Activated CD4-positive, alpha-beta memory T cell treated with anti-CD3 and anti-CD28 coated beads, Interleukin-2, amount 10 ng/mL, durations not matched to agents 7 days and 5 days (primary cell): ENCODE results near the gene WDR90. TPM values are rescaled to one million over a fixed set of nuclear protein-coding genes. Genes with fewer than 3 reads are reported as not detected.

Experiments used
- CTCF ChIA-PET: fragments of 350-600 bp; sonication (Branson Sonifier 250); formaldehyde crosslinking; loops from one replicate; lab custom pipeline; 2021; ENCODE audit warnings: antibody characterized with exemption, inconsistent platforms; lab: Charles Lee
- POLR2A ChIA-PET: fragments of 350-600 bp; sonication (Branson Sonifier 250); formaldehyde crosslinking; loops from one replicate; lab custom pipeline; 2021; ENCODE audit warnings: antibody characterized with exemption; lab: Charles Lee
- DNase-seq: peaks from one replicate; pipeline ENCODE4 v3.0.0-alpha.2; 2020
- H3K27ac Mint-ChIP-seq: one replicate; pipeline ENCODE4 v1.8.0; 2021; ENCODE audit warnings: mild to moderate bottlenecking, mixed read lengths
- H3K27me3 Mint-ChIP-seq: one replicate; pipeline ENCODE4 v1.8.0; 2021; ENCODE audit warnings: mixed read lengths
- H3K36me3 Mint-ChIP-seq: one replicate; pipeline ENCODE4 v1.8.0; 2021; ENCODE audit warnings: low read depth, mixed read lengths
- H3K4me1 Mint-ChIP-seq: one replicate; pipeline ENCODE4 v1.8.0; 2021; ENCODE audit warnings: mixed read lengths
- H3K4me3 Mint-ChIP-seq: one replicate; pipeline ENCODE4 v1.8.0; 2021; ENCODE audit warnings: mild to moderate bottlenecking, mixed read lengths
- H3K9me3 Mint-ChIP-seq: one replicate; pipeline ENCODE4 v1.8.0; 2021; ENCODE audit warnings: mixed read lengths
- total RNA-seq, 2 experiments: library from RNA; stranded (reverse); gene quantifications; one replicate each; pipeline ENCODE4 v1.2.3, GENCODE V29; 2021

The WDR90 gene
- total RNA-seq, 2 experiments from 2014 or later: 58.0 to 58.4 TPM

GRCh38 chr16:647173-647902, 1.8 kb upstream of the WDR90 start:
- DNase-seq: no peak
- H3K4me1 Mint-ChIP-seq: peaks cover 33% of the 10 kb centered on the region
- no peaks in the 10 kb centered on the region for H3K9me3 Mint-ChIP-seq
- ChIA-PET CTCF (interaction anchor here (0.8 to 1.4 kb wide), 5 partner anchors 9 to 59 kb away, joined by 3 to 9 read pairs (median 4); partner anchors contain the start of genes METTL26, RHBDL1 and STUB1), POLR2A (interaction anchor here (0.7 to 3.0 kb wide), 4 partner anchors 9 to 32 kb away, joined by 3 to 18 read pairs (median 6); partner anchors contain the start of genes METTL26 and RHOT2)
- no peak overlapping the region for H3K27ac Mint-ChIP-seq
- H3K36me3 Mint-ChIP-seq: no peaks in the 10 kb centered on the region
- H3K27me3 Mint-ChIP-seq: no peaks in the 10 kb centered on the region
- no peak overlapping the region for H3K4me3 Mint-ChIP-seq

- ChIA-PET POLR2A (interaction anchor here (0.7 to 3.0 kb wide), 6 partner anchors 10 to 31 kb away, joined by 3 to 18 read pairs (median 6); partner anchors contain the start of genes METTL26, RHBDL1 and RHOT2), CTCF (interaction anchor here (0.8 to 1.4 kb wide), 7 partner anchors 9 to 59 kb away, joined by 3 to 9 read pairs (median 3); partner anchors contain the start of genes METTL26, RHBDL1, RHOT2 and STUB1)
- Mint-ChIP-seq H3K4me1 (peaks cover 29% of the 10 kb centered on the region), H3K9me3 (no peaks in the 10 kb centered on the region), H3K27me3 (no peaks in the 10 kb centered on the region), H3K27ac (peak overlapping the region; percentile 64), H3K36me3 (no peaks in the 10 kb centered on the region), H3K4me3 (peak overlapping the region; percentile 74)
- DNase-seq: peak; percentile 57
Observed at GRCh38 chr16:648071-648780, 939 bp upstream of the WDR90 start.

- ChIA-PET CTCF (interaction anchor here (0.8 to 1.0 kb wide), 3 partner anchors 11 to 18 kb away, joined by 3 read pairs; partner anchors contain the start of genes METTL26 and RHOT2), POLR2A (interaction anchor here (0.8 to 3.0 kb wide), 12 partner anchors 11 to 298 kb away, joined by 3 to 18 read pairs (median 4); partner anchors contain the start of genes CAPN15, JMJD8, METTL26 and RHBDL1)
- H3K27me3 Mint-ChIP-seq: no peaks in the 10 kb centered on the region
- peaks cover 23% of the 10 kb centered on the region for H3K4me1 Mint-ChIP-seq
- peak; percentile 26 for DNase-seq
- H3K27ac Mint-ChIP-seq: peak overlapping the region; percentile 16
- H3K9me3 Mint-ChIP-seq: no peaks in the 10 kb centered on the region
- no peaks in the 10 kb centered on the region for H3K36me3 Mint-ChIP-seq
- H3K4me3 Mint-ChIP-seq: peak overlapping the region; percentile 75
Observed at GRCh38 chr16:649631-650030, 466 bp downstream of the WDR90 start.

- DNase-seq: no peak
- ChIA-PET CTCF (interaction anchor here (0.7 kb wide), 1 partner anchor 14 kb away, joined by 3 read pairs; no protein-coding TSS in a partner anchor), POLR2A (interaction anchor here (1.5 kb wide), 1 partner anchor 10 kb away, joined by 4 read pairs; the partner anchor contains the start of gene MCRIP2)
- H3K9me3 Mint-ChIP-seq: no peaks in the 10 kb centered on the region
- H3K4me3 Mint-ChIP-seq: no peak overlapping the region
- H3K36me3 Mint-ChIP-seq: no peaks in the 10 kb centered on the region
- H3K27me3 Mint-ChIP-seq: no peaks in the 10 kb centered on the region
- H3K27ac Mint-ChIP-seq: no peak overlapping the region
- H3K4me1 Mint-ChIP-seq: peaks cover 19% of the 10 kb centered on the region
Observed at GRCh38 chr16:651844-652243, 2.7 kb downstream of the WDR90 start.

DNA sequence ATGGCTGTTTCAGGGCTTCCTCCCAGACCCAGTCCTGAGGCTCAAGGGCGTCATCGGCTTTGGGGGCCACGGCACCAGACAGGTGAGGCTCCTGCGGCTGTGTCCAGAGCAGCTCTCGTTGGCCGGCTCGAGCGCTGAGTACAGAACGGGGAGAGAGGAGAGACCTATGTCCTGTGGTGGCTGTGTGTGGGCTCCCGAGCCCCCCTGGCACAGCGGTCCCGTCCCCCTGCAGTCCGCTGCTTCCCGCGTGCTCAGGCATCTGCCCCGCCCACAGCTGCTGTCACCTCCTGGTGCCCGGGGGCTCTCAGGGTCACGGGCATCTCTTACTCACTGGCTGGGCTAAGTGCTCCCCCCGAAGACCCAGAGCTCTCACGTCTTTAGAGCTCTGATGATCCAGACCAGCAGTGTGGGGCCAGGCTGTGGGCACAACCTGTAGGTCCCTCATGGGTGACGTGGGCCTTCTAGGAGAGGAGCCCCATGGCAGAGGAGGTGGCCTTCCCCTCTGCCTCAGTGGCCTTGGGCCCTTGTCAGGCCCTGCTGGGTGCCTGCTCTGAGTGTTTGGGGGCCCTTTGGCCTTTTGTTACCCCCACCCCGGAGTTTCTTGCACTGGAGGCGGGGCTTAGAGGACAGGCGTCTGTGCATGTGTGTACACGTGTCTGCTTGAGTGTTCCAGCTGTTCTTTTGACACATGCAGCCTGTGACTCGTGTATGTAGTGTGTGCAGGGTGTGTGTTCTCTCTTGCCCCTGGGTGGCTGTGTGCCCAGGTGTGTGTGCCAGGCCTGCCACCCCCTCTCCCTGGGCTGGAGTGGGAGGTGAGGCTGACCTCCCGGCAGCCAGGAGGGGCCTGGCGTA, 3.5 kb downstream of the WDR90 start:
- H3K27me3 Mint-ChIP-seq: no peaks in the 10 kb centered on the region
- POLR2A ChIA-PET: interaction anchor here (1.5 kb wide), 1 partner anchor 11 kb away, joined by 4 read pairs; the partner anchor contains the start of gene MCRIP2
- H3K27ac Mint-ChIP-seq: no peak overlapping the region
- peaks cover 15% of the 10 kb centered on the region for H3K4me1 Mint-ChIP-seq
- H3K36me3 Mint-ChIP-seq: no peaks in the 10 kb centered on the region
- H3K9me3 Mint-ChIP-seq: no peaks in the 10 kb centered on the region
- no peak overlapping the region for H3K4me3 Mint-ChIP-seq
- DNase-seq: no peak
- CTCF ChIA-PET: interaction anchor here (0.7 kb wide), 1 partner anchor 13 kb away, joined by 3 read pairs; no protein-coding TSS in a partner anchor

DNA sequence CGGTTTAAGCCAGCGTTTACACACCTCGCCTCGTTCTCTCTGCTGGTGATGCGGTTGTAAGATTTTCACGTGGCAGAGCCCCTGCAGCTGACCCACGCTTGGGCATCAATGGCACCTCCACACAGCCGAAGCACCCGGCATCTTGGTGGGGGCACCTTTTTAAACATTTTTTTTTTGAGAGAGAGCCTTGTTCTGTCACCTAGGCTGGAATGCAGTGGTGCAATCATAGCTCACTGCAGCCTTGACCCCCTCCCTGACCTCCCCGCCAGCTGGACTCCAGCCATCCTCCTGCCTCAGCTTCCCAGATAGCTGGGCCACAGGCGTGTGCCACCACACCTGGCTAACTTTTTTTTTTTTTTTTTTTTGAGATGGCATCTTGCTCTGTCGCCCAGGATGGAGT, 4.9 kb downstream of the WDR90 start:
- Mint-ChIP-seq H3K36me3 (no peaks in the 10 kb centered on the region), H3K9me3 (no peaks in the 10 kb centered on the region), H3K27me3 (no peaks in the 10 kb centered on the region), H3K27ac (no peak overlapping the region), H3K4me1 (peaks cover 7% of the 10 kb centered on the region), H3K4me3 (no peak overlapping the region)
- no peak for DNase-seq
- CTCF ChIA-PET: interaction anchor here (0.7 kb wide), 2 partner anchors 12 to 134 kb away, joined by 5 to 6 read pairs; partner anchors contain the start of genes CHTF18, MCRIP2 and RPUSD1
- POLR2A ChIA-PET: no interaction called here

DNA sequence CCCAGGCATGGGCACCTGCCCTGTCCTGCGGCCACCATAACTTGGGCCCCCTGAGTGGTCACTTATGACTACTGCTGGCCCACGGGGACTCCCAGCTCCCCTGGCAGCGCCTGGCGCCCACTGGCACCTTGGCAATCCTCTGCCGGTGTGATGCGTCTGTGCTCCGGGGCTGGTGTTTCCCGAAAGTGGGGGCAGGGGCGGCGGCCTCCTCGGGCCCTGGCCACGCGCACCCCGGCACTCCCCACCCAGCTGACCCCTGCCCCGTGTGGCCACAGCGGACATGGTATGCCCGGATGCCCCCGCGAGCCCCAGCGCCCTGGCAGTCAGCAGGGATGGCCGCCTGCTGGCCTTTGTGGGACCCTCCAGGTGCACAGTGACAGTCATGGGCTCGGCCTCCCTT, 8.3 kb downstream of the WDR90 start:
- Mint-ChIP-seq H3K36me3 (no peaks in the 10 kb centered on the region), H3K4me3 (no peak overlapping the region), H3K27ac (no peak overlapping the region), H3K4me1 (peaks cover 2% of the 10 kb centered on the region), H3K27me3 (no peaks in the 10 kb centered on the region), H3K9me3 (no peaks in the 10 kb centered on the region)
- ChIA-PET POLR2A (no interaction called here), CTCF (interaction anchor here (0.9 kb wide), 1 partner anchor 9 kb away, joined by 3 read pairs; no protein-coding TSS in a partner anchor)
- no peak for DNase-seq

DNA sequence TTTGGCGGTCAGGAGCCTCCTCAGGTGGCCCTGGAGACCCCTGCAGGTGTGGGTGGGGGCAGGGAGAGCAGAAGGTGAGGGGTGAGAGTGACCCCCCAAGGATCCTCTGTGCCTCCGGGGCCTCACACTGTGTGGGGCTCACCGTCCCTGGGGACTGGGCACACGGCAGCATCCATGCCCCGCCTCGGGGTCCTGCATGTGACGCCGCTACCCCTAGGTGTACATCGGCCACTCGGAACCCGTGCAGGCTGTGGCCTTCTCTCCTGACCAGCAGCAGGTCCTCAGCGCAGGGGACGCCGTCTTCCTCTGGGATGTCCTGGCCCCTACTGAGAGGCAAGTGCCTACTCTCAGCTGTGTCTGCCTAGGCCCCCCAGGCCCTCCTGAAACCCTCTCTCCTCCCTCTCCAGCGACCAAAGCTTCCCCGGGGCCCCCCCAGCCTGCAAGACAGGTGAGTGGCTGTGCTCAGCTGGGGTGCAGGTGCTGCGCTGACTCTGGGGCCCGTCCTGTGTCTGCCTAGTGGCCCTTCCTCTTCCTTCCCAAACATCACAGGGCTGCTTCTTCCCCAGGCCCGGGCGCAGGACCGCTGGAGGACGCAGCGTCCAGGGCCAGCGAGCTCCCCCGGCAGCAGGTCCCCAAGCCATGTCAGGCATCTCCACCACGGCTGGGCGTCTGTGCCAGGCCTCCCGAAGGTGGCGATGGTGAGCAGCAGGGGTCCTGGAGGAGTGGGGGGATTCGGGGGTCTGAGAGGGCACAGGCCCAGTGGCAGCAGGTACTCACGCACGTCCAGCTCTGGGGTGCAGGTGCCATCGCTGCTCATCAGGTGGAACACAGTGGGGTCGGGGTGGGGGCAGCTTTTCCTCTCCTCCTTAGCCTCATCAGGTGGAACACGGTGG, 9.8 kb downstream of the WDR90 start:
- Mint-ChIP-seq H3K27ac (no peak overlapping the region), H3K4me1 (peaks cover 2% of the 10 kb centered on the region), H3K9me3 (no peaks in the 10 kb centered on the region), H3K36me3 (peaks cover 6% of the 10 kb centered on the region), H3K27me3 (no peaks in the 10 kb centered on the region), H3K4me3 (no peak overlapping the region)
- CTCF ChIA-PET: interaction anchor here (1.0 kb wide), 1 partner anchor 9 kb away, joined by 3 read pairs; the partner anchor contains the start of gene RHOT2
- POLR2A ChIA-PET: no interaction called here
- DNase-seq: no peak

- H3K36me3 Mint-ChIP-seq: peaks cover 6% of the 10 kb centered on the region
- no peaks in the 10 kb centered on the region for H3K9me3 Mint-ChIP-seq
- POLR2A ChIA-PET: interaction anchor here (1.0 kb wide), 1 partner anchor 91 kb away, joined by 3 read pairs; no protein-coding TSS in a partner anchor
- H3K27me3 Mint-ChIP-seq: no peaks in the 10 kb centered on the region
- peaks cover 2% of the 10 kb centered on the region for H3K4me1 Mint-ChIP-seq
- DNase-seq: no peak
- no peak overlapping the region for H3K4me3 Mint-ChIP-seq
- CTCF ChIA-PET: interaction anchor here (1.0 kb wide), 1 partner anchor 8 kb away, joined by 3 read pairs; the partner anchor contains the start of gene RHOT2
- H3K27ac Mint-ChIP-seq: no peak overlapping the region
Observed at GRCh38 chr16:659618-660017, 10.5 kb downstream of the WDR90 start.

DNA sequence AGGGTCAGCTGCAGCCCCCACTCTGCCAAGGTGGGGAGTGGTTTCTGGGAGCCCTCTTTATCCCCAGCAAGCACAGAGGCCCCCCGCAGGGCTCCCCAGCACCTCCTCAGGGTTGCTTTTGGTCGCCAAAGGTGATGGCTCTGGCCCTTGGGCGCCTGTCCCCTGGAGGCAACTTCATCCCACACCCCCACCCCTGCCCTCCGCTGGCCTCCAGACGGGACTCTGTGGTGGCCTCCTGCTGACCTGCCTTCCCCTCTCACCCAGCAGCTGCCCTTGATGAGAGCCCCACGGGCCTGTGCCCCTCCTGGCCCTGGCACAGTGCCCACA, 10.9 kb downstream of the WDR90 start:
- CTCF ChIA-PET: interaction anchor here (1.0 kb wide), 1 partner anchor 11 kb away, joined by 3 read pairs; the partner anchor contains the start of gene WDR90
- Mint-ChIP-seq H3K4me3 (no peak overlapping the region), H3K9me3 (no peaks in the 10 kb centered on the region), H3K4me1 (peaks cover 2% of the 10 kb centered on the region), H3K36me3 (peaks cover 6% of the 10 kb centered on the region), H3K27me3 (no peaks in the 10 kb centered on the region), H3K27ac (no peak overlapping the region)
- POLR2A ChIA-PET: interaction anchor here (1.0 kb wide), 1 partner anchor 91 kb away, joined by 3 read pairs; no protein-coding TSS in a partner anchor
- DNase-seq: no peak
